ENCODE data around the gene ZNF155.

ZNF155 gene

DNA sequence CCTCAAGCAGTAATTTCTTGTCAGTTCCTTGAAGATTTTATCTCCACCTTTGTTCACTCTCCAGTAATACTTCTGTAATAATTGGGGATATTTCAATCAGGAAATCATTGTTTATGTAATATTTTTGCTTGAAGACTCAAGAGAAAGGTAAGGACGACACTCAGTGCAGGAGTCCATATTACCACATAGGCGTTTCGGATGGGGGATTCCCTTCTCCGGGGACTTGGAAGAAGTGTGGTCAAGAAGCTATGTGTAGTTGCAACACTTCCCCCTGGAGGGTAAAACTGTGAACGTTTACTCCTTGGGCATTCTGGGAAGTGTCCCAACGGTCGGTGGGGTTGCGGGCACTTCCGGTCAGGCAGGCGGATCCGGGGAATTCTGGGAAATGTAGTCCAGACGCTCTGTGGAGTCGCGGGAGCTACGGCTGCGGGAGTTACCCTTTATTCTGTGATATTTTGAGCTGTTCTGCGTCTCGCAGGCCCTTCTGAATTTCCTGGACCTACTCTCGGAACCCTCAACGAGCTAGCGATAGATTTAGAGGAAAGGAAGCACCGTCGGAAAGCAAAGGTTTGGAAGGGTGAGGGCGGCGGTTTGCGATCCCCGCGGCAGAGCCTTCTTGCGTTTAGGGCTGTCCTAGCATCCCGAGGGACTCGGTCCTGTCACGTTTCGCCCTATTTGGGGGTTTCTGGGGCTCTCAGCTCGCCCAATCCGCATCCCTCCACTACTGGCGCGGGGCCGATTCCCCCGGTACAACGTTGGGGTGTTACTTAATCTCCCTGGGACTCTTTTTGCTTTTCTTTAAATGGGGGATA is 32.9 kb upstream of the ZNF155 start, which contains the start of gene ZNF221 (continued):
- TF ChIP-seq, protein P1, sequence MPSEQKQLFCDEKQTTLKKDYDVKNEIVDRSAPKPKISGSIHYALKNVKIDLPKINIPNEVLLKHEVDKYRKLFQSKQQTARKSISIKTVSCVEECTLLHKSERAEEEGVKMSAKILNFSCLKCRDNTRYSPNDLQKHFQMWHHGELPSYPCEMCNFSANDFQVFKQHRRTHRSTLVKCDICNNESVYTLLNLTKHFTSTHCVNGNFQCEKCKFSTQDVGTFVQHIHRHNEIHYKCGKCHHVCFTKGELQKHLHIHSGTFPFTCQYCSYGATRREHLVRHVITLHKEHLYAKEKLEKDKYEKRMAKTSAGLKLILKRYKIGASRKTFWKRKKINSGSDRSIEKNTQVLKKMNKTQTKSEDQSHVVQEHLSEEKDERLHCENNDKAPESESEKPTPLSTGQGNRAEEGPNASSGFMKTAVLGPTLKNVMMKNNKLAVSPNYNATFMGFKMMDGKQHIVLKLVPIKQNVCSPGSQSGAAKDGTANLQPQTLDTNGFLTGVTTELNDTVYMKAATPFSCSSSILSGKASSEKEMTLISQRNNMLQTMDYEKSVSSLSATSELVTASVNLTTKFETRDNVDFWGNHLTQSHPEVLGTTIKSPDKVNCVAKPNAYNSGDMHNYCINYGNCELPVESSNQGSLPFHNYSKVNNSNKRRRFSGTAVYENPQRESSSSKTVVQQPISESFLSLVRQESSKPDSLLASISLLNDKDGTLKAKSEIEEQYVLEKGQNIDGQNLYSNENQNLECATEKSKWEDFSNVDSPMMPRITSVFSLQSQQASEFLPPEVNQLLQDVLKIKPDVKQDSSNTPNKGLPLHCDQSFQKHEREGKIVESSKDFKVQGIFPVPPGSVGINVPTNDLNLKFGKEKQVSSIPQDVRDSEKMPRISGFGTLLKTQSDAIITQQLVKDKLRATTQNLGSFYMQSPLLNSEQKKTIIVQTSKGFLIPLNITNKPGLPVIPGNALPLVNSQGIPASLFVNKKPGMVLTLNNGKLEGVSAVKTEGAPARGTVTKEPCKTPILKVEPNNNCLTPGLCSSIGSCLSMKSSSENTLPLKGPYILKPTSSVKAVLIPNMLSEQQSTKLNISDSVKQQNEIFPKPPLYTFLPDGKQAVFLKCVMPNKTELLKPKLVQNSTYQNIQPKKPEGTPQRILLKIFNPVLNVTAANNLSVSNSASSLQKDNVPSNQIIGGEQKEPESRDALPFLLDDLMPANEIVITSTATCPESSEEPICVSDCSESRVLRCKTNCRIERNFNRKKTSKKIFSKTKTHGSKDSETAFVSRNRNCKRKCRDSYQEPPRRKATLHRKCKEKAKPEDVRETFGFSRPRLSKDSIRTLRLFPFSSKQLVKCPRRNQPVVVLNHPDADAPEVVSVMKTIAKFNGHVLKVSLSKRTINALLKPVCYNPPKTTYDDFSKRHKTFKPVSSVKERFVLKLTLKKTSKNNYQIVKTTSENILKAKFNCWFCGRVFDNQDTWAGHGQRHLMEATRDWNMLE (tag by site-specific recombination; conservative IDR thresholded peaks at IDR 0.05; ENCODE audit: low read depth) = peak; percentile 100
- peak; percentile 91 for TF ChIP-seq ZNF558 (tag by site-specific recombination; IDR thresholded peaks at IDR 0.05)
- TF ChIP-seq ZNF792 (tag by site-specific recombination; IDR thresholded peaks at IDR 0.05) = no peak
- TF ChIP-seq, protein P2, sequence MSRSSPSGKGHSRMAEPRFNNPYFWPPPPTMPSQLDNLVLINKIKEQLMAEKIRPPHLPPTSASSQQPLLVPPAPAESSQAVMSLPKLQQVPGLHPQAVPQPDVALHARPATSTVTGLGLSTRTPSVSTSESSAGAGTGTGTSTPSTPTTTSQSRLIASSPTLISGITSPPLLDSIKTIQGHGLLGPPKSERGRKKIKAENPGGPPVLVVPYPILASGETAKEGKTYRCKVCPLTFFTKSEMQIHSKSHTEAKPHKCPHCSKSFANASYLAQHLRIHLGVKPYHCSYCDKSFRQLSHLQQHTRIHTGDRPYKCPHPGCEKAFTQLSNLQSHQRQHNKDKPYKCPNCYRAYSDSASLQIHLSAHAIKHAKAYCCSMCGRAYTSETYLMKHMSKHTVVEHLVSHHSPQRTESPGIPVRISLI (tag by site-specific recombination; IDR thresholded peaks at IDR 0.05) = no peak
- TF ChIP-seq, protein P3, sequence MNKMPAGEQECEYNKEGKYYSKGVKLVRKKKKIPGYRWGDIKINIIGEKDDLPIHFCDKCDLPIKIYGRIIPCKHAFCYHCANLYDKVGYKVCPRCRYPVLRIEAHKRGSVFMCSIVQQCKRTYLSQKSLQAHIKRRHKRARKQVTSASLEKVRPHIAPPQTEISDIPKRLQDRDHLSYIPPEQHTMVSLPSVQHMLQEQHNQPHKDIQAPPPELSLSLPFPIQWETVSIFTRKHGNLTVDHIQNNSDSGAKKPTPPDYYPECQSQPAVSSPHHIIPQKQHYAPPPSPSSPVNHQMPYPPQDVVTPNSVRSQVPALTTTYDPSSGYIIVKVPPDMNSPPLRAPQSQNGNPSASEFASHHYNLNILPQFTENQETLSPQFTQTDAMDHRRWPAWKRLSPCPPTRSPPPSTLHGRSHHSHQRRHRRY (tag by site-specific recombination; IDR thresholded peaks at IDR 0.05) = no peak
- TF ChIP-seq ZNF239 (tag by site-specific recombination; IDR thresholded peaks at IDR 0.05) = peak; percentile 66; the same call in 1 of the 2 replicates
- TF ChIP-seq, protein P4, sequence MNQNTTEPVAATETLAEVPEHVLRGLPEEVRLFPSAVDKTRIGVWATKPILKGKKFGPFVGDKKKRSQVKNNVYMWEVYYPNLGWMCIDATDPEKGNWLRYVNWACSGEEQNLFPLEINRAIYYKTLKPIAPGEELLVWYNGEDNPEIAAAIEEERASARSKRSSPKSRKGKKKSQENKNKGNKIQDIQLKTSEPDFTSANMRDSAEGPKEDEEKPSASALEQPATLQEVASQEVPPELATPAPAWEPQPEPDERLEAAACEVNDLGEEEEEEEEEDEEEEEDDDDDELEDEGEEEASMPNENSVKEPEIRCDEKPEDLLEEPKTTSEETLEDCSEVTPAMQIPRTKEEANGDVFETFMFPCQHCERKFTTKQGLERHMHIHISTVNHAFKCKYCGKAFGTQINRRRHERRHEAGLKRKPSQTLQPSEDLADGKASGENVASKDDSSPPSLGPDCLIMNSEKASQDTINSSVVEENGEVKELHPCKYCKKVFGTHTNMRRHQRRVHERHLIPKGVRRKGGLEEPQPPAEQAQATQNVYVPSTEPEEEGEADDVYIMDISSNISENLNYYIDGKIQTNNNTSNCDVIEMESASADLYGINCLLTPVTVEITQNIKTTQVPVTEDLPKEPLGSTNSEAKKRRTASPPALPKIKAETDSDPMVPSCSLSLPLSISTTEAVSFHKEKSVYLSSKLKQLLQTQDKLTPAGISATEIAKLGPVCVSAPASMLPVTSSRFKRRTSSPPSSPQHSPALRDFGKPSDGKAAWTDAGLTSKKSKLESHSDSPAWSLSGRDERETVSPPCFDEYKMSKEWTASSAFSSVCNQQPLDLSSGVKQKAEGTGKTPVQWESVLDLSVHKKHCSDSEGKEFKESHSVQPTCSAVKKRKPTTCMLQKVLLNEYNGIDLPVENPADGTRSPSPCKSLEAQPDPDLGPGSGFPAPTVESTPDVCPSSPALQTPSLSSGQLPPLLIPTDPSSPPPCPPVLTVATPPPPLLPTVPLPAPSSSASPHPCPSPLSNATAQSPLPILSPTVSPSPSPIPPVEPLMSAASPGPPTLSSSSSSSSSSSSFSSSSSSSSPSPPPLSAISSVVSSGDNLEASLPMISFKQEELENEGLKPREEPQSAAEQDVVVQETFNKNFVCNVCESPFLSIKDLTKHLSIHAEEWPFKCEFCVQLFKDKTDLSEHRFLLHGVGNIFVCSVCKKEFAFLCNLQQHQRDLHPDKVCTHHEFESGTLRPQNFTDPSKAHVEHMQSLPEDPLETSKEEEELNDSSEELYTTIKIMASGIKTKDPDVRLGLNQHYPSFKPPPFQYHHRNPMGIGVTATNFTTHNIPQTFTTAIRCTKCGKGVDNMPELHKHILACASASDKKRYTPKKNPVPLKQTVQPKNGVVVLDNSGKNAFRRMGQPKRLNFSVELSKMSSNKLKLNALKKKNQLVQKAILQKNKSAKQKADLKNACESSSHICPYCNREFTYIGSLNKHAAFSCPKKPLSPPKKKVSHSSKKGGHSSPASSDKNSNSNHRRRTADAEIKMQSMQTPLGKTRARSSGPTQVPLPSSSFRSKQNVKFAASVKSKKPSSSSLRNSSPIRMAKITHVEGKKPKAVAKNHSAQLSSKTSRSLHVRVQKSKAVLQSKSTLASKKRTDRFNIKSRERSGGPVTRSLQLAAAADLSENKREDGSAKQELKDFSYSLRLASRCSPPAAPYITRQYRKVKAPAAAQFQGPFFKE (tag by site-specific recombination; IDR thresholded peaks at IDR 0.05; ENCODE audit: borderline replicate concordance) = no peak
- TF ChIP-seq YY1 (tag by site-specific recombination; IDR thresholded peaks at IDR 0.05) = peak; percentile 66
- TF ChIP-seq ZNF335 (tag by site-specific recombination; conservative IDR thresholded peaks at IDR 0.05) = peak; percentile 99
- TF ChIP-seq SP7 (tag by site-specific recombination; IDR thresholded peaks at IDR 0.05) = peak; percentile 91
- no peak for TF ChIP-seq ZNF596 (tag by site-specific recombination; IDR thresholded peaks at IDR 0.05)
- no peak; the same call in 1 of the 2 replicates for TF ChIP-seq GLI2 (tag by site-specific recombination; IDR thresholded peaks at IDR 0.05; ENCODE audit: borderline replicate concordance, low read depth)
- TF ChIP-seq BCL11A (tag by site-specific recombination; IDR thresholded peaks at IDR 0.05; ENCODE audit: low read depth) = peak; percentile 100
- 0 out of 2 replicates have a peak, but pooled peaks have one; percentile 13 for TF ChIP-seq ZNF37A (tag by site-specific recombination; IDR thresholded peaks at IDR 0.05)
- no peak for TF ChIP-seq ZNF211 (tag by site-specific recombination; IDR thresholded peaks at IDR 0.05; ENCODE audit: low read depth)
- no peak for TF ChIP-seq ZNF169 (tag by site-specific recombination; IDR thresholded peaks at IDR 0.05)
- peak; percentile 89 for TF ChIP-seq ZEB2 (tag by site-specific recombination; IDR thresholded peaks at IDR 0.05)
- TF ChIP-seq, protein P5, sequence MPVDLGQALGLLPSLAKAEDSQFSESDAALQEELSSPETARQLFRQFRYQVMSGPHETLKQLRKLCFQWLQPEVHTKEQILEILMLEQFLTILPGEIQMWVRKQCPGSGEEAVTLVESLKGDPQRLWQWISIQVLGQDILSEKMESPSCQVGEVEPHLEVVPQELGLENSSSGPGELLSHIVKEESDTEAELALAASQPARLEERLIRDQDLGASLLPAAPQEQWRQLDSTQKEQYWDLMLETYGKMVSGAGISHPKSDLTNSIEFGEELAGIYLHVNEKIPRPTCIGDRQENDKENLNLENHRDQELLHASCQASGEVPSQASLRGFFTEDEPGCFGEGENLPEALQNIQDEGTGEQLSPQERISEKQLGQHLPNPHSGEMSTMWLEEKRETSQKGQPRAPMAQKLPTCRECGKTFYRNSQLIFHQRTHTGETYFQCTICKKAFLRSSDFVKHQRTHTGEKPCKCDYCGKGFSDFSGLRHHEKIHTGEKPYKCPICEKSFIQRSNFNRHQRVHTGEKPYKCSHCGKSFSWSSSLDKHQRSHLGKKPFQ (tag by site-specific recombination; IDR thresholded peaks at IDR 0.05) = peak; percentile 67; the same call in 1 of the 2 replicates
- TF ChIP-seq KLF10 (tag by site-specific recombination; IDR thresholded peaks at IDR 0.05) = no peak
- TF ChIP-seq, protein P6, sequence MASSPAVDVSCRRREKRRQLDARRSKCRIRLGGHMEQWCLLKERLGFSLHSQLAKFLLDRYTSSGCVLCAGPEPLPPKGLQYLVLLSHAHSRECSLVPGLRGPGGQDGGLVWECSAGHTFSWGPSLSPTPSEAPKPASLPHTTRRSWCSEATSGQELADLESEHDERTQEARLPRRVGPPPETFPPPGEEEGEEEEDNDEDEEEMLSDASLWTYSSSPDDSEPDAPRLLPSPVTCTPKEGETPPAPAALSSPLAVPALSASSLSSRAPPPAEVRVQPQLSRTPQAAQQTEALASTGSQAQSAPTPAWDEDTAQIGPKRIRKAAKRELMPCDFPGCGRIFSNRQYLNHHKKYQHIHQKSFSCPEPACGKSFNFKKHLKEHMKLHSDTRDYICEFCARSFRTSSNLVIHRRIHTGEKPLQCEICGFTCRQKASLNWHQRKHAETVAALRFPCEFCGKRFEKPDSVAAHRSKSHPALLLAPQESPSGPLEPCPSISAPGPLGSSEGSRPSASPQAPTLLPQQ (tag by site-specific recombination; IDR thresholded peaks at IDR 0.05) = peak; percentile 82
- no peak; the same call in 1 of the 2 replicates for TF ChIP-seq ZNF530 (tag by site-specific recombination; IDR thresholded peaks at IDR 0.05; ENCODE audit: low read depth)
